Measurements from ENCODE around the gene BNC2.

BNC2 gene

DNA sequence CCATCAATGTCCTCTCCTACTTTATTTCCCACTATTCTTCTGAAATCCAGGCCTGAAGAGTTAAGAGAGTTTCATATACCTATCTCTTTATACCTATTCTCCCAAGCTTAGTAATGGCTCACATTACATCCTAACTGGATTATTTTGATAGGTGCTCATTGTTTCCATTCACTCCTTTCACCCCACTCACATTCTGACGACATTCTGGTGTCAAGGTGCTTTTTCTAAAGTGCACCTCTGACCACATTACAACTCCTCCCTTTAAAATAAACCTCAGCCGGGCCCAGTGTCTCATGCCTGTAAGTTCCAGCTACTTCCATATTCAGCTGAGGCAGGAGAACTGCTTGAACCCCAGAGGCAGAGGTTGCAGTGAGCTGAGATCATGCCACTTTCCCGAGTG, 417.1 kb downstream of the BNC2 start:
- H3K4me3 ChIP-seq (ENCODE audit: low read depth, low read length), result no peak overlapping the region
- TF ChIP-seq, protein P1, sequence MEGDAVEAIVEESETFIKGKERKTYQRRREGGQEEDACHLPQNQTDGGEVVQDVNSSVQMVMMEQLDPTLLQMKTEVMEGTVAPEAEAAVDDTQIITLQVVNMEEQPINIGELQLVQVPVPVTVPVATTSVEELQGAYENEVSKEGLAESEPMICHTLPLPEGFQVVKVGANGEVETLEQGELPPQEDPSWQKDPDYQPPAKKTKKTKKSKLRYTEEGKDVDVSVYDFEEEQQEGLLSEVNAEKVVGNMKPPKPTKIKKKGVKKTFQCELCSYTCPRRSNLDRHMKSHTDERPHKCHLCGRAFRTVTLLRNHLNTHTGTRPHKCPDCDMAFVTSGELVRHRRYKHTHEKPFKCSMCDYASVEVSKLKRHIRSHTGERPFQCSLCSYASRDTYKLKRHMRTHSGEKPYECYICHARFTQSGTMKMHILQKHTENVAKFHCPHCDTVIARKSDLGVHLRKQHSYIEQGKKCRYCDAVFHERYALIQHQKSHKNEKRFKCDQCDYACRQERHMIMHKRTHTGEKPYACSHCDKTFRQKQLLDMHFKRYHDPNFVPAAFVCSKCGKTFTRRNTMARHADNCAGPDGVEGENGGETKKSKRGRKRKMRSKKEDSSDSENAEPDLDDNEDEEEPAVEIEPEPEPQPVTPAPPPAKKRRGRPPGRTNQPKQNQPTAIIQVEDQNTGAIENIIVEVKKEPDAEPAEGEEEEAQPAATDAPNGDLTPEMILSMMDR (IDR thresholded peaks at IDR 0.05; ENCODE audit: low read depth, low read length, missing control alignments), result no peak
- no peak for DNase-seq (ENCODE audit: low read depth)
- in situ Hi-C loops (cut with HindIII; ENCODE audit: low sequenced_read_pairs), result no loop called here

DNA sequence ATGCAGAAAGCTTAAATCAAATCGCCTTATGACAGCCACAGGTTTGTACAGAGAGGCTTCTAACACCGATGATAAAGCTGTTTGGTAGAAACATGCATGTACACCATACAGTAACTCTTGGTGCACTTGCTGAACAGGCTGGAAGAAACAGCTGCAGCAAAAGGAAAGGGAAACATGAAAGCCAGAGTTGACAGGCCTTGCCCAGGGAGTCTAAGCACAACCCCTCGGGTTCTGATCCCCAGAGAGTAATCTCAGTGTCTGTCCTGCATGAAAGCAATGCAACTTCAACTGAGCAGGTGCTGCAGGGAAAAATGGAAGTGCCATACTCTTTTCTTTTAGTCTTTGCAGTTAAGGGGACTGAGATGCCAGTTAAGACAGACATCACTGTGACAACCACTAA, 419.9 kb downstream of the BNC2 start:
- TF ChIP-seq, protein P1 (IDR thresholded peaks at IDR 0.05; ENCODE audit: low read depth, low read length, missing control alignments), result no peak
- no peak for DNase-seq (ENCODE audit: low read depth)
- in situ Hi-C loops (cut with HindIII; ENCODE audit: low sequenced_read_pairs), result no loop called here
- H3K4me3 ChIP-seq (ENCODE audit: low read depth, low read length), result no peak overlapping the region

DNA sequence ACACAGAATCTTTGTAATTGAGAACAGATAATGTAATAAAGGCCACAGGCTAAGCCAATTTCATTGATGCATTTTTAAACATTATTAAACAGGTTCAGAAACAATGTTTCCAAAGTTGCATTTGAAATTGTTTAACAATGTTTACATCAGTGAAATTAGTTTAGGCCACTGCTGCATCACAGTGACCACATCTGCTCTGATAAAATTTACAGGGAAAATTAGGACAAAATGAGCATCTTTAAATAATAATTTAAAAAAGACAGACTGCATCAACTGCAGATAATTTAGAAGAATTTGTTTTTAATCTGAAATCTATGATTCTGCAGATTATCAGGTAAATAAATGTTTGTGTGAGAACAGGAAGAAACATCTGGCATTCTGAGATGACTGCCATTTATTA, 420.4 kb downstream of the BNC2 start:
- in situ Hi-C loops (cut with HindIII; ENCODE audit: low sequenced_read_pairs), result no loop called here
- DNase-seq (ENCODE audit: low read depth), result no peak
- TF ChIP-seq, protein P1 (IDR thresholded peaks at IDR 0.05; ENCODE audit: low read depth, low read length, missing control alignments), result no peak
- no peak overlapping the region for H3K4me3 ChIP-seq (ENCODE audit: low read depth, low read length)

DNA sequence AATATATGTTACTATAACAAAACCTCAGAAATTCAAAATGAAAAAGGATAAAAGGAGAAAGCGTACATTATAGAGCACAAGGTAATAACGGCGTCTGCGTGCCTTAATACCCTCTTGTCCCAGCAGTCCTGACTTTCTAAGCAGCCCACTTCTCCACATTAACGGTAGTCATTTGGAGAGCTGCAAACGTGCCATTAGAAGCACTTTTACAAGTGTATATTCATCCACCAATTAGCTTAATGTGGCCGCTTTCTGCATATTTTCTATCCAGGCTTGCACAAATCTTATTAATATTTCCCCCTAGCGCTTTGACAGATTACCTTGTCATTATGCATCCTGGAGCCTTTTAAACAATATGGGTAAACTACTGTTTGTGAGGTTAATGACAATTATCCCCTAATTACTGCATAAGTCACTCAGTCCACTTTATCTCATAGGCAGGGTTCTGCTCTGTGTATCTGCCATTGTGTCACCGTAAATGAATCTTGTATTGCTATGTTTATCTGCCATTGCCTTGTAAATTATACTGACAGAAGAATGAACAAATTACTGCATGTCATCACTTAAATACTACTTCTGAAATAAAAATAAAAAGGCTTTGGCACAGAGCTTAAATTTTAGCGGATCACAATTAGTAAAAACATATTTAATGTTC, 421.3 kb downstream of the BNC2 start:
- no peak for DNase-seq (ENCODE audit: low read depth)
- TF ChIP-seq, protein P1 (IDR thresholded peaks at IDR 0.05; ENCODE audit: low read depth, low read length, missing control alignments), result no peak
- in situ Hi-C loops (cut with HindIII; ENCODE audit: low sequenced_read_pairs), result no loop called here

DNA sequence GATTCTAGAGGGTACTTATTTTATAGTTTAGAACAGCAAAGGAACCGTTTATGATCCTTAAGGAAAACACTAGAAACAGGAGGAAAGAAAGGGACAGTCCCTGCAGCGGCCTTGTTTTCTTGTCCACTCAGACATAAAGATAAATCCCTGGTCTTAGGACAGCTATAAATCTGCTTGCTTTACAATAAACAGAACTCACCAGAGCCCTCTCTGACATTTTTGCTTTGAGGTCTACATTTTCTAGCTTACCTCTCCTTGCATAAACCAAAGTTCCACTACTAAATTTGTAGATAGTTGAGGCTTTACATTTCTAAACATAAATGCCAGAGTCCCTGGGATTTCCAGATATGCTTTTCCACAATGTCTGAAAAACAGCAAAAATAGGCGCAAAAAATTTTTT, 422.5 kb downstream of the BNC2 start:
- TF ChIP-seq, protein P1 (IDR thresholded peaks at IDR 0.05; ENCODE audit: low read depth, low read length, missing control alignments), result no peak
- no peak for DNase-seq (ENCODE audit: low read depth)
- H3K4me3 ChIP-seq (ENCODE audit: low read depth, low read length), result no peak overlapping the region
- in situ Hi-C loops (cut with HindIII; ENCODE audit: low sequenced_read_pairs), result no loop called here

More for the DNA sequence above, 421.3 kb downstream of the BNC2 start:
- H3K4me3 ChIP-seq (ENCODE audit: low read depth, low read length), result no peak overlapping the region

DNA sequence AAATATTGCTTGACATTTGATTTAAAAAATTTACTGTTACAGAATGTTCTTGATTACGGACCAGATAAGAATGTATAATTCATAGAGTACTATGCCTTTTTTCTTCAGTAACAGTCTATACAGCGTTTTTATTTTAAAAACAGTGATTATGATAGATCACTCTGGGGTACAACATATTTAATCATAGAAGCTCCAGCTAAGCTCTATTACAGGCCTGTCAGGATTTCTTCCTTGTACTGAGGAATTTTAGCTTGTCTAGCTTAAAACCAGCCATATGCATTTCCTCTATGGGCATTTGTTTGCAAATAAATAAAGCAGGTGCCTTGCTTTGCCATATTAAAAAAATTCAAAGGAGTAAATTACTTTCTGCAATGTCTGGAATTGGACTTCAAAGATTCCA, 423.8 kb downstream of the BNC2 start:
- no peak for DNase-seq (ENCODE audit: low read depth)
- TF ChIP-seq, protein P1 (IDR thresholded peaks at IDR 0.05; ENCODE audit: low read depth, low read length, missing control alignments), result no peak
- H3K4me3 ChIP-seq (ENCODE audit: low read depth, low read length), result no peak overlapping the region
- in situ Hi-C loops (cut with HindIII; ENCODE audit: low sequenced_read_pairs), result no loop called here
